Stimulated activated CD8-positive, alpha-beta memory T cell treated with anti-CD3 and anti-CD28 coated beads, Interleukin-2, amount 100 ng/mL, for 1 hour (primary cell): ENCODE results near the gene TALDO1.
A peak's percentile ranks its signal among the peaks of the same experiment; 100 is the strongest.
"Not testable (repeated sequence)": the region's sequence is repeated elsewhere in the genome, so short reads cannot be mapped to it uniquely, and the experiment has no call there.

ENCODE experiments used
- DNase-seq, 2 donors: peaks; one replicate each; pipeline ENCODE4 v3.0.0-alpha.2; 2020; ENCODE audit warnings: low read depth in 2 of 2

TALDO1 gene

GRCh38 chr11:737366-737765 is 9.9 kb upstream of the TALDO1 start:
- DNase-seq, result no peak

GRCh38 chr11:737899-738298 is 9.4 kb upstream of the TALDO1 start:
- DNase-seq, result not testable (repeated sequence)

- DNase-seq, result no peak
Measured at GRCh38 chr11:742156-742546, 5.1 kb upstream of the TALDO1 start.

- no peak for DNase-seq
Measured at GRCh38 chr11:742571-743201, 4.6 kb upstream of the TALDO1 start.

- no peak for DNase-seq
Measured at GRCh38 chr11:745428-745827, 1.8 kb upstream of the TALDO1 start.

- DNase-seq, result no peak
Measured at GRCh38 chr11:746289-747157, 741 bp upstream of the TALDO1 start.

GRCh38 chr11:748007-748359 is 719 bp downstream of the TALDO1 start:
- no peak for DNase-seq

GRCh38 chr11:749731-750130 is 2.5 kb downstream of the TALDO1 start:
- no peak for DNase-seq

- DNase-seq, result no peak
Measured at GRCh38 chr11:760236-760635, 13.0 kb downstream of the TALDO1 start.

- no peak for DNase-seq
Measured at GRCh38 chr11:761526-762108, 14.4 kb downstream of the TALDO1 start.

- DNase-seq, result no peak
Measured at GRCh38 chr11:762421-763072, 15.3 kb downstream of the TALDO1 start.

GRCh38 chr11:763073-763463 is 15.8 kb downstream of the TALDO1 start:
- DNase-seq, result no peak

- no peak for DNase-seq
Measured at GRCh38 chr11:763549-764321, 16.5 kb downstream of the TALDO1 start.

- no peak for DNase-seq
Measured at GRCh38 chr11:764322-765024, 17.2 kb downstream of the TALDO1 start.

- DNase-seq, result peak; percentile 33 to 51
Measured at GRCh38 chr11:765025-765801, 17.9 kb downstream of the TALDO1 start.

GRCh38 chr11:765802-766091 is 18.5 kb downstream of the TALDO1 start:
- no peak for DNase-seq

GRCh38 chr11:766106-766935 is 19.1 kb downstream of the TALDO1 start:
- DNase-seq, result no peak

- no peak for DNase-seq
Measured at GRCh38 chr11:766936-767210, 19.6 kb downstream of the TALDO1 start.

GRCh38 chr11:767238-767637 is 20.0 kb downstream of the TALDO1 start:
- DNase-seq, result no peak
